SK-N-MC (cell line): ENCODE results near the gene PTPRM.

Experiments
- EZH2 ChIP-seq: fragments of 200-600 bp; sonication (generic); IDR thresholded peaks from one replicate; pipeline ENCODE4 v1.6.1; 2017; ENCODE audit warnings: antibody characterized with exemption
- FOXP2 ChIP-seq: optimal IDR thresholded peaks from 2 replicates; pipeline ENCODE3; 2011; ENCODE audit warnings: mild to moderate bottlenecking, moderate library complexity; ENCODE audit not compliant: insufficient read depth; ENCODE audit errors: extremely low read length, control extremely low read depth
- POLR2AphosphoS5 ChIP-seq: IDR thresholded peaks from 2 replicates; pipeline ENCODE4 v1.6.1; 2012; ENCODE audit warnings: mild to moderate bottlenecking, low read depth, low read length, borderline replicate concordance

GRCh38 chr18:8366656-8367055 lies 799.5 kb downstream of the PTPRM start:
- TF ChIP-seq POLR2AphosphoS5 (no peak), EZH2 (no peak), FOXP2 (no peak)
